ENCODE data around the gene PRR3.

PRR3 gene

GRCh38 chr6:30573113-30573512 is 16.0 kb downstream of the PRR3 start:
- DNase-seq = no peak

DNA sequence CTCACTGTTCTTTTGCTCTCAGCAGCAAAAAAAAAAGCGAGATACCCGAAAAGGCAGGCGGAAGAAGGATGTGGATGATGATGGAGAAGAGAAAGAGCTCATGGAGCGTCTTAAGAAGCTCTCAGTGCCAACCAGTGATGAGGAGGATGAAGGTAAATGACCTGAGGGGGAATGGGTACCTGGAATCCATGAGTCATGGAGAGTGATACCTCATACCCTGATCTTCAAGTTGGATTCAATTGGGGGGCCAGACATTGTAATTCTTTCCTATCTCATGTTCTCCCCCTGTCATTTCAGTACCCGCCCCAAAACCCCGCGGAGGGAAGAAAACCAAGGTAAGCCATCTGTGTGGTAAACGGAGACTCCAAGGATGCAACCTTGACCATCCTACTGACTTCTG is 21.0 kb downstream of the PRR3 start:
- no peak for DNase-seq

- DNase-seq = no peak
These were observed 26.8 kb downstream of the PRR3 start for GRCh38 chr6:30583921-30584320.

GRCh38 chr6:30589754-30590358 is 32.8 kb downstream of the PRR3 start:
- DNase-seq = no peak

DNA sequence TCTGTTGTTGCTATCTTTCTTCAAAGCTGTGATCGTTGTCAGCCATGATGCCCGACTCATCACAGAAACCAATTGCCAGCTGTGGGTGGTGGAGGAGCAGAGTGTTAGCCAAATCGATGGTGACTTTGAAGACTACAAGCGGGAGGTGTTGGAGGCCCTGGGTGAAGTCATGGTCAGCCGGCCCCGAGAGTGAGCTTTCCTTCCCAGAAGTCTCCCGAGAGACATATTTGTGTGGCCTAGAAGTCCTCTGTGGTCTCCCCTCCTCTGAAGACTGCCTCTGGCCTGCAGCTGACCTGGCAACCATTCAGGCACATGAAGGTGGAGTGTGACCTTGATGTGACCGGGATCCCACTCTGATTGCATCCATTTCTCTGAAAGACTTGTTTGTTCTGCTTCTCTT is 33.4 kb downstream of the PRR3 start:
- DNase-seq = no peak

DNA sequence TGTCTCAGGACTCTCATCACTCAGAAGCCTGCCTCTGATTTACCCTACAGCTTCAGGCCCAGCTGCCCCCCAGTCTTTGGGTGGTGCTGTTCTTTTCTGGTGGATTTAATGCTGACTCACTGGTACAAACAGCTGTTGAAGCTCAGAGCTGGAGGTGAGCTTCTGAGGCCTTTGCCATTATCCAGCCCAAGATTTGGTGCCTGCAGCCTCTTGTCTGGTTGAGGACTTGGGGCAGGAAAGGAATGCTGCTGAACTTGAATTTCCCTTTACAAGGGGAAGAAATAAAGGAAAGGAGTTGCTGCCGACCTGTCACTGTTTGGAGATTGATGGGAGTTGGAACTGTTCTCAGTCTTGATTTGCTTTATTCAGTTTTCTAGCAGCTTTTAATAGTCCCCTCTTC is 33.9 kb downstream of the PRR3 start:
- DNase-seq = no peak

- no peak for DNase-seq
These were observed 35.2 kb downstream of the PRR3 start for GRCh38 chr6:30592287-30592686.

- DNase-seq = peak; percentile 56
These were observed 40.4 kb downstream of the PRR3 start for GRCh38 chr6:30597315-30598144.

- DNase-seq = no peak
These were observed 42.0 kb downstream of the PRR3 start for GRCh38 chr6:30598912-30599624.

DNA sequence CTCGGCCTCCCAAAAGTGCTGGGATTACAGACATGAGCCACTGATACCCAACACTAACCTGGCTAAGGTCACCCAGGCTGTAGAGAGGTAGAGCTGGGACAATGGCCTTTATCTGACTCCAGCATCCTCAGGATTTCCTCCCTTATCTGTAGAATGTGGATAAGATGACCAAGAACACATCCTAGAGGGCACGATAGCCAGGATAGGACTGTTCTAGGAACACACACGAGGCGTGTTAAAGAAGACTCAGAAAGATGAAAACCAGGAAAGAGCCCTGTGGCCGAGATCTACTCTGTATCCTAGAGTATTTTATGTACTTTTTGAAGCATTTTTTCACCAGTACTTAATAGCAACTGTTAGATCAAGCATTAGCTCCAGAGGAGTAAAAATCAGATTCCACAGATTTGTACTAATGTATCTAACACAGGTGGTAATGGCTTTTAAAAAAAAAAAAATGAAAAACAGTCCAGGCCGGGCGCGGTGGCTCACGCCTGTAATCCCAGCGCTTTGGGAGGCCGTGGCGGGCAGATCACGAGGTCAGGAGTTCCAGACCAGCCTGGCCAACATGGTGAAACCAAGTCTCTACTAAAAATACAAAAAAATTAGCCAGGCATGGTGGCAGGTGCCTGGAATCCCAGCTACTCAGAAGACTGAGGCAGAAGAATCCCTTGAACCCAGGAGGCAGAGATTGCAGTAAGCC is 42.7 kb downstream of the PRR3 start:
- DNase-seq = no peak

DNA sequence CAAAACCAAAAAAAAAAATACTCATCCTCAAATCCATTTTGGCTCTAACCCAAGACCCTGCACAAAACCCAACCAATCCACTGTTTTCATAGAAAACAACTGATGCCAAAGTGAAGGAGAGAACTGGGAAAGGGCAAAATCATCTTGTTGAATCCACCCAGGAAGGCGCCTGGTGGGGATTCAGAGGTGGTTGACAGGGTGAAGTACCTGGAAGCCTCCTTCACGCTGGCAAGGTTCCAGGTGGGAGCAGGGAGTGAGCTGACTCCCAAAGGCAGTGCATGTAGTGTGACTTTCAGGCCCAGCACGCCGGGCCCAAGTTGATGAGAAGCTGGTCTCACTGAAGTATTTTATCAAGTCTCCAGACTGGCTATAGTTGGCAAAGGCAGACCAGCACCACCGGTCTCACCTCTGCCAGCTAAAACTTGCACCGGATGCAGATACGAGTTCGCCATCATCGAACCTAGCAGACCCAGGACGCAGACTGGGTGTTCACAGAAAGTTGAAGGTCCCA is 43.4 kb downstream of the PRR3 start:
- no peak for DNase-seq

- DNase-seq = no peak
These were observed 44.3 kb downstream of the PRR3 start for GRCh38 chr6:30601436-30601814.

DNA sequence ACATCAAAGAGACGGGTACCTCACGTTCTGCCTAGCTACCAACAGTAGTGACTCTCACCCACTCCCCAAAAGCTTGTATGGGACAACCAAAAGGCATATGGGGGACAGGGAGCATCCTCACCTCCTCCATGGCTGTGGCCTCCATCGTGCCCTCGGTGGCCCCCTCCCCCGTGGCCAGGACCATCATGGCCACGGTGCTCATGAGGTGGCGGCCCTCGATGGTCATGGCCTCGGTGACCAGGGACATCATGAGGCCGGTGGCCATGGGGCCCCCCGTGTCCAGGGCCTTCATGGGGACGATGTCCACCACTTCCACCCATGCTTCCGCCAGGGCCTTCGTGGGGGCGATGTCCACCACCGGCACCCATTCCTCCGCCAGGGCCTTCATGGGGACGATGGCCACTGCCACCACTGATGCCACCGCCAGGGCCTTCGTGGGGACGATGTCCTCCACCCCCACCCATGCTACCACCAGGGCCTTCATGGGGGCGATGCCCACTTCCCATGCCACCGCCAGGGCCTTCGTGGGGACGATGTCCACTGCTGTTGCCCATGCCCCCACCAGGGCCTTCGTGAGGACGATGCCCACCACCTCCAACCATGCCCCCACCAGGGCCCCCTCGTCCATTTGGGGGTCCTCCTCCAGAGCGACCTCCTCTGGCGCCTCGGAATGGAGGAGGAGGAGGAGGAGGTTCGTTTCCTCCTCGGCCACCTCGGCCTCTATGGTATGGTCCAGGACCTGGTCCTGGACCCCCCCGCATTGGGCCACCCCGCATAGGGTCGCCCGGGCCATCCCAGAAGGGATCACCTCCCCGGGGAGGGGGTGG is 44.9 kb downstream of the PRR3 start:
- DNase-seq = no peak

DNA sequence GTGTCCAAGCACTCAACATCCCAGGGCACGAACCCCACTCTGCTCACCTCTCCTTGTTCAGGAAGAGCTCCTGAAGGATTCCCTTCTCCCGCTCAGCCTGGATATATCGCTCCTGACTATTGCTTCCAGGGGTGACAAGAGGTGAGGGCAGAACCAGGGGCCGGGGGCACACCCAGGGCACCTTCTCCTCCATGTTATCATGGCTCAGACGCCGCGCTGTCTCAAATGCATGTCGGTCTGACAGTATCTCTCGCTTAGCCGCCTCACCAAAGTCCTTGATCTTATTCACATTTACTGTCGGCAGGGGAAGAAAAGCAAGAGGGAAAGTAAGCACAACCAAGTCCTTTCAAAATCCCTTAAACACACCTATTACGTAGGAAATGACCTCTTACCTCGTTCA is 46.9 kb downstream of the PRR3 start:
- DNase-seq = no peak

GRCh38 chr6:30610065-30610464 is 53.0 kb downstream of the PRR3 start:
- no peak for DNase-seq

- DNase-seq = no peak
These were observed 54.2 kb downstream of the PRR3 start for GRCh38 chr6:30611150-30611855.

- no peak for DNase-seq
These were observed 54.7 kb downstream of the PRR3 start for GRCh38 chr6:30611856-30612194.

DNA sequence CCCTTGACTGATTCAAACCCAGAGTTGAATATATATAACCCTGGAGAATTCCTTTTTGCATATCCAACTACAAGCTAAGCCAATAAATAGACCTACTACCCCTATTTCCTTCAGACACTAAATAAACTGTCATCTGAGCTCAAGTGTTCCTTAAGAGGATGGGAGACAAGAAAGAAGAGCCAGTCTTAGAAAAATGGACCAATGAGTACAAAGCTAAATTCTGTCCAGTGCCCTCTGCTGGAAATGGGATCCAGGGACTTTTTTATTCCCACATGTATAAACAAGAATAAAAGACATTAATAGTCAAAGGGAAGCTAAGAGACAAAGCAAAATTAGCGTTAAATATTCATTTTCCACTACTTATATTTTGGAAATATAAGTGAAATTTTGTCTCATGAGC is 55.1 kb downstream of the PRR3 start:
- DNase-seq = no peak

DNA sequence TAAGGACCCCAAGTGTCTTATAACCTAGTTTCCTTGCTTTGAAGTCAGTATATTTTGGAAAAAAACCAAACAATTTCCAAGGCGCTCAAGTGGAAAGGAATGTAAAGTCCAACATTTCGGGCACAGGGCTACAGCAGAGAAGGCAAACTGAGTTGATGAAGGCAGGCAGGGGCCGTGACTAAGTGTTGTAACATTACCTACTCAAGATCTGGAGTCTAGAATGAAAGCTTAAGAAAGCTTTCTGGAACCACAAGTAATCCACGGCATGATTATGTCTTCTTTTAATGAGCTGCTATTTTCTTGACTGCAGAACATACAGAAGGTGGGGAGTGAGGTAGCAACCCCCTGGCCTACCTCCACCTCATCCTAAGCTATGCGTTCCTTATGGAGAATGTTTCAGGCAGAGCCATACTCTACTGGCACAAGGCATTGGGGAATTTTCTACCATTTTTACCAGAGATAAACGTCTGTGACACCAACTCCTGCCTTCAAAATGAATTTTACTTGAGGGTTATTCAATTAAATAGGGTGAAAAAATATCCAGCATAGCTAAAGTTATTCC is 55.7 kb downstream of the PRR3 start:
- no peak for DNase-seq

Data from NCI-H774 (cell line).